PC-9 (cell line): ENCODE data around the gene THAP8. TPM values are rescaled to one million over a fixed set of nuclear protein-coding genes. Genes with fewer than 3 reads are reported as not detected.

ENCODE experiments used
- Bru-seq: library from RNA; stranded (reverse); fragments of 400-500 nt; gene quantifications from one replicate; lab custom pipeline; 2021; lab: Mats Ljungman, UMichigan
- BruChase-seq, 2 experiments: library from RNA; stranded (reverse); fragments of 400-500 nt; gene quantifications; one replicate each; lab custom pipeline; 2021; lab: Mats Ljungman, UMichigan
- BruUV-seq: library from RNA; stranded (reverse); fragments of 400-500 nt; replicated peaks from 2 replicates; lab custom pipeline; 2021; lab: Mats Ljungman, UMichigan
- CTCF ChIA-PET: fragments of 300-600 bp; sonication (Branson Sonifier 250); formaldehyde crosslinking; loops from one replicate; lab custom pipeline; 2022; ENCODE audit warnings: antibody characterized with exemption; lab: Charles Lee
- POLR2A ChIA-PET: fragments of 300-600 bp; sonication (Branson Sonifier 250); formaldehyde crosslinking; loops from one replicate; lab custom pipeline; 2022; ENCODE audit warnings: antibody characterized with exemption; ENCODE audit not compliant: unreplicated experiment; lab: Charles Lee
- DNase-seq, 2 experiments: peaks; one replicate each; pipeline versions ENCODE4 v3.0.0 to v3.0.0-alpha.2; 2015 to 2022; ENCODE audit warnings: mixed read lengths in 1 of 2
- H2AFZ ChIP-seq: fragments of 200-600 bp; sonication (generic); 2 replicates; pipeline ENCODE4 v1.8.1; 2017; ENCODE audit warnings: antibody characterized with exemption
- H3F3A ChIP-seq: fragments of 200-600 bp; sonication (generic); 2 replicates; pipeline ENCODE4 v1.8.1; 2017; ENCODE audit warnings: antibody characterized with exemption, mild to moderate bottlenecking, low read depth; ENCODE audit not compliant: insufficient read depth
- H3K27ac ChIP-seq: fragments of 200-600 bp; sonication (generic); 2 replicates; pipeline ENCODE4 v1.6.1; 2016; ENCODE audit warnings: mixed run types
- H3K27me3 ChIP-seq: fragments of 200-600 bp; sonication (generic); 2 replicates; pipeline ENCODE4 v1.6.1; 2016; ENCODE audit warnings: low read depth, mixed run types; ENCODE audit not compliant: insufficient read depth
- H3K36me3 ChIP-seq: fragments of 200-600 bp; sonication (generic); 2 replicates; pipeline ENCODE4 v1.6.1; 2016; ENCODE audit warnings: low read depth, mixed run types
- H3K4me1 ChIP-seq: fragments of 200-600 bp; sonication (generic); replicated peaks from 2 replicates; pipeline ENCODE4 v1.6.1; 2016; ENCODE audit warnings: mixed run types; ENCODE audit not compliant: insufficient read depth
- H3K4me2 ChIP-seq: fragments of 200-600 bp; sonication (generic); 2 replicates; pipeline ENCODE4 v1.6.1; 2017; ENCODE audit warnings: mixed run types
- H3K4me3 ChIP-seq: fragments of 200-600 bp; sonication (generic); 2 replicates; pipeline ENCODE4 v1.6.1; 2016; ENCODE audit warnings: mixed run types
- H3K79me2 ChIP-seq: fragments of 200-600 bp; sonication (generic); 2 replicates; pipeline ENCODE4 v1.6.1; 2017; ENCODE audit warnings: low read depth, mixed run types
- H3K9me2 ChIP-seq: fragments of 200-600 bp; sonication (generic); 2 replicates; pipeline ENCODE4 v1.8.1; 2017; ENCODE audit warnings: mild to moderate bottlenecking; ENCODE audit not compliant: insufficient read depth
- H3K9me3 ChIP-seq: fragments of 200-600 bp; sonication (generic); 2 replicates; pipeline ENCODE4 v1.8.1; 2016; ENCODE audit warnings: low read depth; ENCODE audit not compliant: insufficient read depth
- H4K20me1 ChIP-seq: fragments of 200-600 bp; sonication (generic); 2 replicates; pipeline ENCODE4 v1.8.1; 2017; ENCODE audit not compliant: insufficient read depth
- EZH2 ChIP-seq: fragments of 200-600 bp; sonication (generic); IDR thresholded peaks from 2 replicates; pipeline ENCODE4 v1.8.0; 2017; ENCODE audit warnings: antibody characterized with exemption, low read depth
- intact Hi-C: fragments of 100-400 bp; cut with micrococcal nuclease; formaldehyde crosslinking; loops from one replicate; pipeline ENCODE4 v1.10.0; 2022; ENCODE audit not compliant: unreplicated experiment
- long read RNA-seq: library from polyadenylated mRNA; stranded (forward); transcript quantifications from one replicate; pipeline ENCODE4 v2.0.0, GENCODE V29; 2022
- total RNA-seq: library from RNA; stranded (reverse); gene quantifications from 2 replicates; pipeline ENCODE4 v1.2.3, GENCODE V29; 2021
- TF ChIP-seq, protein P1 (sequence below): fragments of 200-600 bp; sonication (generic); conservative IDR thresholded peaks from 2 replicates; pipeline ENCODE4 v1.6.1; 2017; ENCODE audit warnings: mixed run types, antibody characterized with exemption, mild to moderate bottlenecking, moderate library complexity

THAP8 gene, protein sequence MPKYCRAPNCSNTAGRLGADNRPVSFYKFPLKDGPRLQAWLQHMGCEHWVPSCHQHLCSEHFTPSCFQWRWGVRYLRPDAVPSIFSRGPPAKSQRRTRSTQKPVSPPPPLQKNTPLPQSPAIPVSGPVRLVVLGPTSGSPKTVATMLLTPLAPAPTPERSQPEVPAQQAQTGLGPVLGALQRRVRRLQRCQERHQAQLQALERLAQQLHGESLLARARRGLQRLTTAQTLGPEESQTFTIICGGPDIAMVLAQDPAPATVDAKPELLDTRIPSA
- 5.2 and 6.2 TPM in 2 replicates for total RNA-seq
- Bru-seq, nascent RNA = percentile 40 among the genes with signal in this experiment
- percentile 36 among the genes with signal in this experiment for BruChase-seq, experiment 1, labeled RNA remaining after a 2-hour chase
- percentile 38 among the genes with signal in this experiment for BruChase-seq, experiment 2, labeled RNA remaining after a 6-hour chase
- long read RNA-seq, transcript THAP8-201 (4 exons, 1,825 nt) = major isoform, 11 of 15 reads
- long read RNA-seq, partial matches to known transcripts = 0 of 15 reads
- long read RNA-seq, other reads (novel, unspliced or antisense) = 4 of 15 reads

DNA sequence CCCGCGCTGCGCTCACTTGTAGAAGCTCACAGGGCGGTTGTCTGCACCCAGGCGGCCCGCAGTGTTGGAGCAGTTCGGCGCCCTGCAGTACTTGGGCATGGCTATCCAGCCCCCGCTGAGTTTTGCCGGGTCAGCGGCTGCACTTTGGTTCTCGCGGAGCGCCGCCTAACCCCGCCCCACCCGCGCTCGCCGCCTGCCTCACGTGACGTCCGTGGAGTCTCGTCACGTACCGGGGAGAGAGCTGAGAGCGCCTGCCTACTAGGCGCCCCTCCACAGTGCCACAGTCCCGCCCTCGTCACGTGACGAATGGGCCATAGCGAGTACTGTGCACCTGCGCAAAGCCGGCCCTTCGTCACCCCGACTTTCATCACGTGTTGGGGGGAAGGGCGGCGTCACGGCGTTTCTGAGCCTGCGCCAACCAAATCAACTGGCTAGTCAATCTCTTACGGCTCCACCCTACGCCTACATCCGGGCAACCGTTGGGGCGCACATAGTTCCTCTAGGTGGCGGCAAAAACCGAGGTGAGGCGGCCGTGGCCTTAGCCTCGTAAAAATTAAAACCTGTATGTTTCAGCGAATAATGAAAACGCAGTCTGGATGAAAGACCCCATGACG, at the start of gene THAP8:
TSS of gene THAP8 (minus strand) at position 167 of the 614 bp plus-strand sequence. CDS start at position 99, 68 bp downstream.
- POLR2A ChIA-PET = interaction anchor here (0.6 to 2.0 kb wide), 4 partner anchors 40 to 160 kb away, joined by 3 to 13 read pairs (median 7); partner anchors contain the start of genes ALKBH6, SYNE4 and ZNF565
- H4K20me1 ChIP-seq = no peaks in the 10 kb centered on the region
- H3K4me1 ChIP-seq = peaks cover 12% of the 10 kb centered on the region; the same call in 1 of the 2 replicates
- H3K9me2 ChIP-seq = no peaks in the 10 kb centered on the region
- H3K9me3 ChIP-seq = no peaks in the 10 kb centered on the region
- H3K36me3 ChIP-seq = no peaks in the 10 kb centered on the region
- H2AFZ ChIP-seq = peak within 1 kb of the TSS; percentile 81
- CTCF ChIA-PET = interaction anchor here (0.6 kb wide), 1 partner anchor 117 kb away, joined by 3 read pairs; no protein-coding TSS in a partner anchor
- peaks cover 22% of the 10 kb centered on the region; the same call in 1 of the 2 replicates for H3K79me2 ChIP-seq
- H3K27me3 ChIP-seq = no peaks in the 10 kb centered on the region
- DNase-seq = peak; percentile 94 to 99
- H3K4me2 ChIP-seq = peak within 1 kb of the TSS; percentile 99
- TF ChIP-seq, protein P1, sequence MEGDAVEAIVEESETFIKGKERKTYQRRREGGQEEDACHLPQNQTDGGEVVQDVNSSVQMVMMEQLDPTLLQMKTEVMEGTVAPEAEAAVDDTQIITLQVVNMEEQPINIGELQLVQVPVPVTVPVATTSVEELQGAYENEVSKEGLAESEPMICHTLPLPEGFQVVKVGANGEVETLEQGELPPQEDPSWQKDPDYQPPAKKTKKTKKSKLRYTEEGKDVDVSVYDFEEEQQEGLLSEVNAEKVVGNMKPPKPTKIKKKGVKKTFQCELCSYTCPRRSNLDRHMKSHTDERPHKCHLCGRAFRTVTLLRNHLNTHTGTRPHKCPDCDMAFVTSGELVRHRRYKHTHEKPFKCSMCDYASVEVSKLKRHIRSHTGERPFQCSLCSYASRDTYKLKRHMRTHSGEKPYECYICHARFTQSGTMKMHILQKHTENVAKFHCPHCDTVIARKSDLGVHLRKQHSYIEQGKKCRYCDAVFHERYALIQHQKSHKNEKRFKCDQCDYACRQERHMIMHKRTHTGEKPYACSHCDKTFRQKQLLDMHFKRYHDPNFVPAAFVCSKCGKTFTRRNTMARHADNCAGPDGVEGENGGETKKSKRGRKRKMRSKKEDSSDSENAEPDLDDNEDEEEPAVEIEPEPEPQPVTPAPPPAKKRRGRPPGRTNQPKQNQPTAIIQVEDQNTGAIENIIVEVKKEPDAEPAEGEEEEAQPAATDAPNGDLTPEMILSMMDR = peak; percentile 31; the same call in 1 of the 2 replicates
- TF ChIP-seq EZH2 = no peak
- peaks cover 21% of the 10 kb centered on the region; the same call in 1 of the 2 replicates for H3F3A ChIP-seq
- H3K27ac ChIP-seq = peak within 1 kb of the TSS; percentile 69
- intact Hi-C loops = loop anchor here (1.0 to 10.0 kb wide), 3 partner anchors 40 to 61 kb away; partner anchors contain the start of genes ALKBH6, OVOL3, POLR2I and SYNE4
- peak within 1 kb of the TSS; percentile 90 for H3K4me3 ChIP-seq
- no TSS peak for BruUV-seq

DNA sequence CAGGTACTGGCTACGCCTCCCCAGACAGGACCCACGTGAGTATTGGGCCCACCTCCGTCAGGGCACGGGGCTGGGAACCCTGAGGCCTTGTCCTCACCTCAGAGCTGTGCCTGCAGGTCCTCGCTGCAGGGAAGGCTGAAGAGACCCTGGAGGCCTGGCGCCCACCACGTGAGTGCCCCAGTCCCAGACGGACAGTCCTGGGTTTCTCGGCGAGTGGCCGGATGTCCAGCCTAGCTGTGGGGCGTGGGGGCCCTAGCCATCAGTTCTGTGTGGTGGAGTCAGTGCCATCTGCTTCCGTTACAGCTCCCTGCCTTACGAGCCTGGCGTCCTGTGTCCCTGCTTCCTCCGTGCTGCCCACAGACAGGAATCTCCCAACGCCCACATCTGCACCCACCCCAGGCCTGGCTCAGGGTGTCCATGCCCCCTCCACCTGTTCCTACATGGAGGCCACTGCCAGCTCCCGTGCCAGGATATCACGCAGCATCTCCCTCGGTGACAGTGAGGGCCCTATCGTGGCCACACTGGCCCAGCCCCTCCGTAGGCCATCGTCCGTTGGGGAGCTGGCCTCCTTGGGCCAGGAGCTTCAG, 49.0 kb upstream of the THAP8 start:
- H3K36me3 ChIP-seq = no peaks in the 10 kb centered on the region
- peaks cover 10% of the 10 kb centered on the region for H3K4me1 ChIP-seq
- no peak overlapping the region for H2AFZ ChIP-seq
- no peak overlapping the region for H3K4me3 ChIP-seq
- no peak overlapping the region for H3K27ac ChIP-seq
- H3K4me2 ChIP-seq = no peak overlapping the region
- H3K9me2 ChIP-seq = no peaks in the 10 kb centered on the region
- intact Hi-C loops = no loop called here
- no peak for DNase-seq
- H3F3A ChIP-seq = no peaks in the 10 kb centered on the region
- ChIA-PET POLR2A (no interaction called here), CTCF (no interaction called here)
- H4K20me1 ChIP-seq = no peaks in the 10 kb centered on the region; the same call in 1 of the 2 replicates
- TF ChIP-seq, protein P1 = no peak
- H3K79me2 ChIP-seq = no peaks in the 10 kb centered on the region
- H3K27me3 ChIP-seq = no peaks in the 10 kb centered on the region
- BruUV-seq = no TSS peak
- H3K9me3 ChIP-seq = no peaks in the 10 kb centered on the region
